SHP77 treated with DMSO at 0.1 percent for 48 hours (cell line): ENCODE data around the gene MCEMP1.
A peak's percentile ranks its signal among the peaks of the same experiment; 100 is the strongest.
"Not testable (repeated sequence)": the region's sequence is repeated elsewhere in the genome, so short reads cannot be mapped to it uniquely, and the experiment has no call there.

Experiments
- DNase-seq: peaks from one replicate; lab custom pipeline; 2025; lab: John Stamatoyannopoulos, UW

The MCEMP1 gene

DNA sequence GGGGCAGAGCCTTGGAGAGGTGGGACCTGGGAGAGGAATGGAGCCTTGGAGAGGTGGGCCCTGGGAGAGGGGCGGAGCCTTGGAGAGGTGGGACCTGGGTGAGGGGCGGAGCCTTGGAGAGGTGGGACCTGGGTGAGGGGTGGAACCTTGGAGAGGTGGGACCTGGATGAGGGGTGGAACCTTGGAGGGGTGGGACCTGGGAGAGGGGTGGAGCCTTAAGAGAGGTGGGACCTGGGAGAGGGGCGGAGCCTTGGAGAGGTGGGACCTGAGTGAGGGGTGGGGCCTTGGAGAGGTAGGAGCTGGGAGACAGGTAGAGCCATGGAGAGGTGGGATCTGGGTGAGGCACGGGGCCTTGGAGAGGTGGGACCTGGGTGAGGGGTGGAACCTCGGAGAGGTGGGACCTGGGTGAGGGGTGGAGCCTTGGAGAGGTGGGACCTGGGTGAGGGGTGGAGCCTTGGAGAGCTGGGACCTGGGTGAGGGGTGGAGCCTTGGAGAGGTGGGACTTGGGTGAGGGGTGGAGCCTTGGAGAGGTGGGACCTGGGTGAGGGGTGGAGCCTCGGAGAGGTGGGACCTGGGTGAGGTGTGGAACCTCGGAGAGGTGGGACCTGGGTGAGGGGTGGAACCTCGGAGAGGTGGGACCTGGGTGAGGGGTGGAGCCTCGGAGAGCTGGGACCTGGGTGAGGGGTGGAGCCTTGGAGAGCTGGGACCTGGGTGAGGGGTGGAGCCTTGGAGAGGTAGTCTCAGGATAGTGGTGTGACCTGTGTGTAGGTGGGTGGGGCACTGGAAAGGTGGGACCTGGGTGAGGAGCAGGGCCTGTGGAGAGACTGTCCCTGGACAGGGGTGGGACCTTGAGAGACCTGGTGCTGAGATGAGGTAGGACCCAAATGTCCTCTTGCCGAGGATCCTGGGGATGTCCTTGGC lies 33.0 kb upstream of the MCEMP1 start:
- not testable (repeated sequence) for DNase-seq

DNA sequence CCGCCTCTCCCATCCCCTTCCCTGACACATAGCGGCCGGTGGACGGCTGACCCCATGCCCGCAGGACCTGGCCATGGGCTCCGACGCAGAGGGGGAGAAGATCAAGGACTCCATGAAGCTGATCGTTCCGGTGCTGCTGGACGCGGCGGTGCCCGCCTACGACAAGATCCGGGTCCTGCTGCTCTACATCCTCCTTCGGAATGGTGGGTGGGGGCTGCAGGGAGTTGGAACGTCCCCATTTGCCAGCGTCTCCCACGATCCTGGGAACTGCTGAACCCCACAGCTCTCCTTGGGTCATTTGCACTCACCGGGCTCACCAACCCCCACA lies 32.4 kb upstream of the MCEMP1 start:
- DNase-seq = no peak

DNA sequence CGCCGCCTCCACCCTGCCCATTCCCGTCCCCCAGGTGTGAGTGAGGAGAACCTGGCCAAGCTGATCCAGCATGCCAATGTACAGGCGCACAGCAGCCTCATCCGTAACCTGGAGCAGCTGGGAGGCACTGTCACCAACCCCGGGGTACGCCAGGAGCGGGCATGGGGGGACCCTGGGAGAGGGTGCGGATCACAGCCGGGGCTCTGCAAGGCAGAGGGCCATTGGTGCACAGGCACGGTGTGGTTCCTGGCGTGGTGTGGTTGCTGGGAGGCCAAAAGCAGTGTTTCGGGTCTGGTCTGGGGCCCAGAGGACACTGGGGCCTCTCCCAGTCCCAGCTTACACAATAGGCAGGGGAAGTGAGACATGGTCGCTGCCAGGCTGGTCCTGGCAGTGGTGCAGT lies 31.7 kb upstream of the MCEMP1 start:
- no peak for DNase-seq

DNA sequence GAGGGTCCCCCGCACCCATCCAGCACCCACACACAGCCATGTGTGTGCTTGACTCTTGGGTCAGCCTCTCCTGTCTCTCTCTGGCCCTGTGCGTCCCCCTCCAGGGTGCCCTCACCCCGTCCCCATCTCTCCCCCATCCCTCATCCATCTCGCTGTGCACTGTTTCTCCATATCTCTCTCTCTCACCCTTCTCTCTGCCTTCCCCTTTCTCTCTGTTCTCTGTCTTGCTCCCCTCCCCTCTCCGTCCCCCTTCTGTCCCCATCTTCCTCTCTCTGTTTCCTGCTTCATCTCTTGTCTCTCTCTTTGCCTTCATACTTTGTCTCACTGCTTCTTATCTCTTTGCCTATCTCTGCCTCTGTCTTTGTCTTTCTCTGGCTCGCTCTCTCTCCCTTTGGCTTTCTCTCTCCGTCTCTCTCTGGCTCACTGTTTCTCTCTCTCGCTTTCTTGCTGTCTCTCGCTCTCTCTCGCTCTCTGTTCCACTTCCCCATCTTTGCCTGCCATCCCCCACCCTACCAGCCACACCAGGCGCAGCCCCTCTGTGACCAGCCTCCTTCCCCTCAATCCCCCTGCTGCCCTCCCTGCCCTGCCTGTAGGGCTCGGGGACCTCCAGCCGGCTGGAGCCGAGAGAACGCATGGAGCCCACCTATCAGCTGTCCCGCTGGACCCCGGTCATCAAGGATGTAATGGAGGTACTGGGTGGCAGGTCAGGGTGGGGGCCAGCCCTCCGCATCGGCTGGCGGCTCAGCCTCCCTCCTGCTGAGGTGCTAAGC lies 31.0 kb upstream of the MCEMP1 start:
- no peak for DNase-seq

DNA sequence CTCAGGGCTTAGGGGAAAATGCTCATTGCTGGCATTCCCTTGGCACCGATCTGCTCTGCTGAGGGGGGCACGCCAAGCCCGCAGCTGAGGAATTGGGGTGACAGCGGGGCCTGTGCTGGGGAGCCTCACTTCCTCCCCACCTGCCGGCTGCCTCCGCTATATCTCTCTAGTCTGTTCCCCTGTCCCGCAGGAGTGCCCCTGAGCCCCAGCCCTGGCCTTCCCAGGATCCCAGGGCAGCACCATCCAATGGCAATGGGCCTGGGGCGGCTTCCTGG lies 30.5 kb upstream of the MCEMP1 start:
- DNase-seq = no peak

DNA sequence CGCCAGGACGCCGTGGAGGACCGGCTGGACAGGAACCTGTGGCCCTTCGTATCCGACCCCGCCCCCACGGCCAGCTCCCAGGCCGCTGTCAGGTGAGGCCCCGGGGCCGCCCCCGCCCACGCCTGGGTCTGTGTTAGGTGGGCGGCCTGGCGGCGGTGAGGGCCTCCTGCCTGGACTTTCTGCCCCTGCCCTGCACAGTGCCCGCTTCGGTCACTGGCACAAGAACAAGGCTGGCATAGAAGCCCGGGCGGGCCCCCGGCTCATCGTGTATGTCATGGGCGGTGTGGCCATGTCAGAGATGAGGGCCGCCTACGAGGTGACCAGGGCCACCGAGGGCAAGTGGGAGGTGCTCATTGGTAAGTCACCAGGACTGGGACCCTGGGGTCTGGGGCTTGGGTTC lies 29.7 kb upstream of the MCEMP1 start:
- no peak for DNase-seq

DNA sequence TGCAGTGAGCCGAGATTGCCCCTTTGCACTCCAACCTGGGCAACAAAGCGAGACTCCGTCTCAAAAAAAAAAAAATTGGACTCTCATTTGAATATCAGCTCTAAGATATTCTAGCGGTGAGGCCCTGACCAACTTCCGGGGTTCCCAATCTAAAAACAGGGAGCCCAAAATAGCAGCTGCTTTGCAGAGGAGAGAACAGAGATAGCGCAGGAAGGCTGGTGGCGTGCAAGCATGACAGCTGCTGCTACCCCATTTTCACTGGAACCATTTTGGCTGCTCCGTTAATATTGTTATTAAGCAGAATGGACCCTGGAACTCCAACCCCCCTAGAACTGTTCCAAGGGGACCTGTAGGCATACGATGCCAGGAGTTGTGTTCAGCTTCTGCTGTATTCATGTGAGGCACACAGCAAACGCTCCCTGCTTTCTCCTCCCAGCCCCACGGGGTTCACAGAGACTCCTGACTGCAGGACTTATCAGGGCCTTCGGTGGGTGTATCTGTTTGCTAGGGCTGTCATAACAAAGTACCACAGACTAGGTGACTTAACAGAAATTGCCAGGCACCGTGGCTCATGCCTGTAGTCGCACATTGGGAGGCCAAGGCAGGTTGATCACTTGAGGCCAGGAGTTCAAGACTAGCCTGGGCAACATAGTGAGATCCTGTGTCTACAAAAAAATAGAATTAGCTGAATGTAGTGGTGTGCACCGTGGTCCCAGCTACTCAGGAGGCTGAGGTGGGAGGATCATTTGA lies 28.4 kb upstream of the MCEMP1 start:
- no peak for DNase-seq

DNA sequence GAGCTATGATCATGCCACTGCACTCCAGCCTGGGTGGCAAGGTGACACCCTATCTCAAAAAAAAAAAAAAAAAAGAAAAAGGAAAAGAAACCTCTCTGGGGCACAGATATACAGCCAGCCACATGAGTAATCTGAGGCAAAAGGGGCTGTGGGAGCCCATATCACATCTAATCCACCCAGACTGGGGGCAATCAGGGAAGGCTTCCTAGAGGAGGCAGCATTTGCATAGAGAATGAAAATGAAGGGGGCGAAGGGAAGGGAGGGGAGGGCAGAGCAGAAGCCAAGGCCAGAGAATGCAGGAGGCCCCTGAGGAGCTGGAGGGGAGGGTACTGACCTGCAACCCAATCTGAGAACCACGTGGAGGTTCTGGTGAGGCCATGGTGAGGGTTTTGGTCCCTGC lies 26.7 kb upstream of the MCEMP1 start:
- DNase-seq = no peak

DNA sequence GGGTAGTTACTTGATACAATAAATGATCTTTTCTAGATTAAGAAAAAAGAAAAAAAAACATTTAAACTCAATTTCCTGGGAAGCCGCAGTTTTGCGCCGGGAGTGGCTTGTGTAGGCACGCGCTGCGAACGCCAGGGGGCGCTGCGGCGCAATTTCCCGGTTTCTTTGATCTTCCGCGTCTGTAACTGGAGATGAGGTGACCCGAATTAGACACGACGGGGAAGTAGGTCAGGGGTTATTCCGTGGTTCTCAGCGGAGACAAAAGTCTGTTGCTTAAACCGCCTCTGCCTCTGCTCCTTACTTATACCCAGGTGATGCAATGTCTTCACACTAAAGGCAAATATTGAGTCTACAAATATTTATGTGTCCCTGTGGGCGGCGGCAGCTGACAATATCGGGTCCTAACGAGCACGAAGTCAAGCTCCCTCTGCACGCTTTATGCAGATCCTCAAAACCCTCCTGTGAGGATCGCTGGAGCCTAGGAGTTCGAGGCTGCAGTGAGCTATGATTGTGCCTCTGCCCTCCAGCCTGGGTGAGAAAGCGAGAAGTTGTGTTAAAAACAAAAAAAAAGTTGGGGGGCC lies 24.7 kb upstream of the MCEMP1 start:
- DNase-seq = peak; percentile 57

DNA sequence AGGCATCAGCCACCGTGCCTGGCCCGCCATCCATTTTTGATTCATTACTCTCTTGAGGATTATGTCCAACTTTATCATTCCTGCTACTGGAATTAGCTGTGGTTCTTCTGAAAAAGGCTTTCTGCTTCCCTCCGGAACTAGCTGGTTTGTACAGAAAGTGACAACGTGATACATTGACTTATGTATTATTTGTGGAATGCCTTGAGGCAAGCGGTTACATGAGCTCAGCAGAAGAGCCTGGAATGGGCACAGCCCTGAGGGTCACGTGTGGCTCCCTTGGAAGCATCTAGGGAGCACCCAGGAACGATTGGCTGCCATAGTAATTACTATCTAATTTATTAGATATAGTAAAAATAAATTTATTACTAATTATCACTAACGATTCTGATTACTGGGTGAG lies 22.5 kb upstream of the MCEMP1 start:
- no peak for DNase-seq

DNA sequence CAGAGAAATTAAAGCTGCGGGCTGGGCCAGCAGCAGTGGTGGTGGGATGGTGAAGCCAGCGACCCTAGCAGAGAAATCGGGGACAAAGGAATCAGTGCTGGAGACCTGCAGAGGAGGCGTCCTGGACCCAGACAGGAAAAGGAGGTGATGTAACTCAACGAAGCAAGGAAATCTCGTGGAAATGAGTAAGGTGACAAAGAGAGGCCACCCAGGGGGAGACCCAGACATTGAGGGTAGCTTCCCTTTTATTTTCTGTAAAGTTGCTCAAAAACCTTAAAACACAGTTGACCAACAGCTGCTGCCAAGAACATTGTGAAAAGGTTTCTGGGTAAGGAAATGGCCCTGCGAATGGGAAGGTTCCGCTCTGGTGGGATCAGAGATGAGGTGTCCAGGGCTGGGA lies 21.3 kb upstream of the MCEMP1 start:
- DNase-seq = no peak

DNA sequence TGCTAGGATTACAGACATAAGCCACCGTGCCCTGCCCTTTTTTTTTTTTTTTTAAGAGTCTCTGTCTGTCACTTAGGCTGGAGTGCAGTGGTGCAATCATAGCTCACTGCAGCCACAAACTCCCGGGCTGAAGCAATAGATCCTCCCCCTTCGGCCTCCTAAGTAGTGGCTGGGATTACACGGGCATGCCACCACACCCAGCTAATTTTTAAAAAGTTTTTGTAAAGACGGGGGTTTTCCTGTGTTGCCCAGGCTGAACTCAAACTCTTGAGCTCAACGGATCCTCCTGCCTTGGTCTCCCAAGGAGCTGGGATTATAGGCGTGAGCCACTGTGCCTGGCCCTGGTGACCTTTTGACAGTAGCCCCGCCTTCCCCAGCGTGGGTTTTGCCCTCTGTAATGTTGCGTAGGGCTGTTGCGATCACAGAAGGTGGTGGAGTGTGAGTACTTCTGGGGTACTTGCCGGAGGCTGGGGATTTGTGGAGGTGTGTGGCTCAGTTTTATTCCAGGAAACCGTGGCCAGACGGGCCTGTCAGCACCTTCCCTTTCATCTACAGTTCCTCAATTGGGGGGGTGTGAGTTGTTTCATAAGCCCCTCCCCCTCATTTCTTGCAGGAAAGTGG lies 19.6 kb upstream of the MCEMP1 start:
- DNase-seq = no peak

DNA sequence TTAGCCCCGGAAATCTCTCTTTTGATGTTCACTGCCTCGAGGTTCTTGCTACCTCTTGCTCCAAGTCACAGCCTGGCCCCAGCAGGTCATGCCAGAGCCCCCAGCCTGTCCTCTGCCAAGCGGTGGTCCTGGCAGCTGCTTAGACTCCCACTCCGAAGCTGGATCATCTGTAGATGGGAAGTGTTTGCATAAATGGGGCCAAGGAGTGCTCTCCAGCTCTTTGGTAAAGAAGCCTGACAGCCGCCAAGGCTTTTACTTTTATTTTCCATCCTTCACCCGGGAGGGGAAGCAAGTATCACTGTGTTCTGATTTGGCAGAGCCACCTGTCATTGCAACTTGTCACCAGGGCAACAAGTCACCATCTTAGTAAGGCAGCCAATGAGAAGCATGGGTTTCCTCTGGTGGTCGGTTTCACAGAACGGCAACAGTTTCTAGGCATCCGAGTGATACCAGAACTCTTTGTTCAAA lies 18.6 kb upstream of the MCEMP1 start:
- no peak for DNase-seq

DNA sequence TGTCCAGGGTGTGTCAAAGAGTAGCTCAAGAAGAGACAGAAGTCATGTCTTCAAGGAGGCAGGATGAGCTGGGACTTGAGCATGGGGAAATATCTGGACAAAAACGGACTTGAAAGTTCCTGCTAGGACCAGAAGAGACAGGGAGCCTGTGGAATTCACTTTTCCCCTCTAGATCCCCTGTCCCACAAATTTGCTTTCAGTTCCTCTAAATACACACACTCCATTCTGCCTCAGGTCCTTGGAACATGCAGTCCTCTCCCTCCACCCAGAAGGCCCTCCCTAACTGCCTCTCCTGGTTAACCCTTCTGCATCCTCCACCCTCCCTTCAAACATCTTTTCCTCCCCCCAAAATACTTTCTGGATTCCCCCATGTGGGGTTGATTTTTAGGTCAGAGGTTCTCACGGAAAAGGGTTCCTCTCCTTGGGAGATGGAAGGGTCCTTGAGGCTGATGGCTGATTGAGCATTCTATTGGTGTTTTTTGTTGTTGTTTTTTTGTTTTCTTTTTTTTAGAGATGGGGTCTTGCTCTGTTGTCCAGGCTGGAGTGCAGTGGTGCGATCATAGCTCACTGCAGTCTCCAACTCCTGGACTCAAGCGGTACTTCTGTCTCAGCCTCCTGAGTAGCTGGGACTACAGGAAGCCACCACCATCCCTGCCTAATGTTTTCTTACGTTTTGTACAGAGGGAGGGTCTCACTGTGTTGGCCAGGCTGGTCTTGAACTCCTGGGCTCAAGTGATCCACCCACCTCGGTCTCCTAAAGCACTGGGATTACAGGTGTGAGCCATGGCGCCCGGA lies 14.9 kb upstream of the MCEMP1 start:
- DNase-seq = no peak

DNA sequence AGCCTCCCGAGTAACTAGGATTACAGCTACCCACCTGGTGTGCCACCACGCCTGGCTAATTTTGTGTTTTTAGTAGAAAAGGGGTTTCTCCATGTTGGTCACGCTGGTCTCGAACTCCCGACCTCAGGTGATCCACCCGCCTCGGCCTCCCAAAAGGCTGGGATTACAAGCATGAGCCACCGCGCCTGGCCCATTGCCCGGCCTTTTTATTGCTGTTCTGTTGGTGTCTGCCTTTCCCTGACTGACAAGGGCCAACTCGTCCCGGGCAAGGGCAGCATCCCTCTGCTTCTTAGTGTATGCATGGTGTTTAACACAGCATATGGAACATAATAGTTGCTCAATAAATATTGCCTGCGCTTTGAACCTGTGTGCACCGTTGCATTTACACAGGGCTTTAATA lies 14.2 kb upstream of the MCEMP1 start:
- no peak for DNase-seq

DNA sequence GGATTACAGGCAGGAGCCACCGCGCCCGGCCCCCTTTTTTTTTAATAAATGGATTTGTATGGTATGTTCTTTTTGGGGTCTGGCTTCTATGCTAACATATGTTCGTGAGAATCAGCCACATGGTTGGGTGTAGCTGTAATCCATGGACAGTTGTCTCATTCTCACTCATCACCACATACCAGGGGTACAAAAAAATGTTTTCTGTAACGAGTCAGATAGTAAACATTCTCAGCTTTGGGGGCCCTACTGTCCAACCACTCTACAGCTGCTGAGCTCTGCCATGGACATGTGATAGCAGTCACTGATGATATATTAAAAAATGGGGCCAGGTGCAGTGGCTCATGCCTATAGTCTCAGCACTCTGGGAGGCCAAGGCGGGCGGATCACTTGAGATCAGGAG lies 13.2 kb upstream of the MCEMP1 start:
- no peak for DNase-seq

DNA sequence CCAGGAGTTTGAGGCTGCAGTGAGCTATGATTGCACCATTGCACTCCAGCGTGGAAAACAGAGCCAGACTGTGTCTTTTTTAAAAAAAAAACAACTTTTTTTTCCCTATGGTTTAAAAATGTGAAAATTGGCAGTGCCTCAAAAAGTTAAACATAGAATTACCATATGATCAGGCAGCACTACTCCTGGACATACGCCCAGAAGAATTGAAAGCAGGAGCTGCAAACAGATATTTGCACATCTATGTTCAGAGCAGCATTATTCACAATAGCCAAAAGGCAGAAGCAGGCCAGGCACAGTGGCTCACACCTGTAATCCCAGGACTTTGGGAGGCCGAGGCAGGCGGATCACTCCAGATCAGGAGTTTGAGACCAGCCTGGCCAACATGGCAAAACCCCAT lies 11.8 kb upstream of the MCEMP1 start:
- DNase-seq = no peak

DNA sequence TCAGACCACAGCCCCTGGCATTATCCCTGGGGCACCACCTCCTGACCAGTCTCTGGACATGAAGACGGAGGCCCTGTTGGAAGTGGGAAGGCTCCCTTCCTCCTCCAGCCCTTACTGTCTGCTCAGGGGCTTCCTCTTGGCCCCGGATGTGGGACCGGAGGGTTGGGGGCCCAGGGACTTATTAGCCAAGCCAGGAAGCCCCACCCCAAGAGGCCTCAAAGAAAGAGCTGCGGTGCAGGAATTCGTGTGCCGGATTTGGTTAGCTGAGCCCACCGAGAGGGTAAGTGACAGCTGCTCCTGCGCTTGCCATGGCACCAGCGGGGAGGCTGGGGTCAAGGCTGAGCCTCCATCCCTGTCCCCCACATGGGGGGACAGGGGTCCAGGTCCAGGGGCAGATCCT lies 8.0 kb upstream of the MCEMP1 start, which contains the start of gene RETN:
Gene RETN, plus strand, starts transcription at position 208 of the 400 bp plus-strand sequence. CDS start 278 bp downstream, outside the sequence.
- DNase-seq = no peak

DNA sequence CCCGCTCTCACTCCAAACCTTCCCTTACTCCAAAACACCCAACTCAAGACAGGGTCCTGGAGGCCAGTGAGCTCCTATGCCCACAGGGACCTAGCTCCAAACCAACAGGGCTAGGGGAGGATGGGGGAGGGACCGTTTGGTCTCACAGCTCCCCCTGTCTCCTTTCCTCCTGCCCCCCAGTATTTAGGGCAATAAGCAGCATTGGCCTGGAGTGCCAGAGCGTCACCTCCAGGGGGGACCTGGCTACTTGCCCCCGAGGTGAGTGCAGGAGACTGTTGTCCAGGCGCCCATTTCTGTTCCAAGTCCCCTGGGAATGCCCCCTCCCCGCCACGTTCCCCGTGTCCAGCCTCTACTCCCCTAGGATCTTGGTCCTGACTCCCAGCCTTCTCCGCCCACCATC lies 7.2 kb upstream of the MCEMP1 start:
- DNase-seq = no peak

DNA sequence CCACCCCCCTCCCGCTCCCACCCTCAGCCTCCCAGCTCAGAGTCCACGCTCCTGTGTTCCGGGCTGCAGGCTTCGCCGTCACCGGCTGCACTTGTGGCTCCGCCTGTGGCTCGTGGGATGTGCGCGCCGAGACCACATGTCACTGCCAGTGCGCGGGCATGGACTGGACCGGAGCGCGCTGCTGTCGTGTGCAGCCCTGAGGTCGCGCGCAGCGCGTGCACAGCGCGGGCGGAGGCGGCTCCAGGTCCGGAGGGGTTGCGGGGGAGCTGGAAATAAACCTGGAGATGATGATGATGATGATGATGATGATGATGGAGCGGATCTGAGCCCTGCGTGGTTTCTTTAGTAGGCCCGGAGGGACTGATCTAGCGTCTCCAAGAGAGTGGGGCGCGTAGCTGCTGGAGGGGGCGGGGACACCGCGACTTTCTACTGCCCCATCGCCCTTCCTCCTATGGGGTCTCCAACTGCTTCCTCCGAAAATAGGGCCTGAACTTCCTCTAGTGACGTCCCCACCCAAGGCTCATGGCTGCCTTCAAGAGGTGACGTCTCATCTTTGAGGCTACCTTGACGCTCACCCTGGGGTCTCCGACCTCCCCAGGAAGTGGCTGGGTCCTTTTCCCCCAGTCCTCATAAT lies 6.6 kb upstream of the MCEMP1 start:
- DNase-seq = no peak

DNA sequence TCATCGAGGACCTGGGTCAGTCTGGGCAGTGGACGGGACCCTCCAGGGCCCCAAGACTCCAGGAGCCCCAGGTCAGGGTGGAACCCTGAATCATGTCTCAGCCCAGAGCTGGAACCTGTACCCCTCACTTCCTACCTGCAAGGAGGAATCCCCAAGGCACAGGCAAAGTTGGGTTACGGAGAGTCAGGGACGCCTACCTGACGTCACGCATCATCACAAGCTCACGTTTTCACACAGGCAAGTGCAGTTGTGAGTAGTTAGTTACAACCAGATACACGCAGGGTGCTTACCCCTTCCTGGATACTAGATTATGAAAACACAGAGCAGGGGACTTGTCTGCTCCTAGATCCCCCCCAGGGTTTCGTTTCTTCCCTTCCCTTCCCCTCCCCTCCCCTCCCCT lies 6.1 kb upstream of the MCEMP1 start:
- no peak for DNase-seq
